ENCODE results near the gene CEND1.

Gene CEND1

GRCh38 chr11:811446-812245 lies 21.8 kb upstream of the CEND1 start:
- DNase-seq: no peak

- peak in 1 of 2 experiments; percentile 44 for DNase-seq
Observed at GRCh38 chr11:810040-810567, 20.2 kb upstream of the CEND1 start.

- peak; percentile 99 for DNase-seq
Observed at GRCh38 chr11:809287-810039, 19.6 kb upstream of the CEND1 start, which contains the start of gene RPLP2. Gene RPLP2 (plus strand): TSS chr11:809967. CDS start chr11:810235, 268 bp downstream.

- peak in 1 of 2 experiments; percentile 66 for DNase-seq
Observed at GRCh38 chr11:808427-809286, 18.8 kb upstream of the CEND1 start.

GRCh38 chr11:804599-804964 lies 14.7 kb upstream of the CEND1 start:
- DNase-seq: no peak

- DNase-seq: no peak
Observed at GRCh38 chr11:803770-804598, 14.1 kb upstream of the CEND1 start.

- no peak for DNase-seq
Observed at GRCh38 chr11:803467-803742, 13.5 kb upstream of the CEND1 start.

GRCh38 chr11:802693-803466 lies 13.0 kb upstream of the CEND1 start:
- no peak for DNase-seq

GRCh38 chr11:802018-802617 lies 12.2 kb upstream of the CEND1 start:
- DNase-seq: no peak

GRCh38 chr11:801097-801780 lies 11.3 kb upstream of the CEND1 start:
- no peak for DNase-seq

- DNase-seq: no peak
Observed at GRCh38 chr11:800473-800872, 10.6 kb upstream of the CEND1 start.

- no peak for DNase-seq
Observed at GRCh38 chr11:799641-800316, 9.9 kb upstream of the CEND1 start.

- peak; percentile 91 to 93 for DNase-seq
Observed at GRCh38 chr11:798093-798713, 8.3 kb upstream of the CEND1 start, which contains the start of gene SLC25A22. Gene SLC25A22 (minus strand): TSS chr11:798281. CDS start chr11:795006, 3,275 bp downstream.

- DNase-seq: peak; percentile 82 to 88
Observed at GRCh38 chr11:797296-798092, 7.6 kb upstream of the CEND1 start.

GRCh38 chr11:796565-797295 lies 6.8 kb upstream of the CEND1 start:
- DNase-seq: no peak

- DNase-seq: peak; percentile 88 to 91
Observed at GRCh38 chr11:795634-796564, 6.0 kb upstream of the CEND1 start.

All from activated T-cell treated with anti-CD3 and anti-CD28 coated beads, Interleukin-2, amount 50 U/mL, for 48 hours (primary cell).